ENCODE measurements around the gene TOMM22.

The TOMM22 gene

GRCh38 chr22:38734421-38735100 is 52.8 kb downstream of the TOMM22 start:
- DNase-seq = no peak

Data from NCI-H2081 (cell line).